GM12878 (cell line): ENCODE data around the gene NRIP3. TPM values are rescaled to one million over a fixed set of nuclear protein-coding genes. Genes with fewer than 3 reads are reported as not detected.

Source experiments
- ATAC-seq: fragments of 200-7000 bp; cut with Tn5 transposase; 3 replicates; pipeline ENCODE4 v1.9.1; 2020; ENCODE audit warnings: mild to moderate bottlenecking, moderate library complexity
- BruUV-seq: library from RNA; stranded (reverse); fragments of 400-500 nt; replicated peaks from 2 replicates; lab custom pipeline; 2021; lab: Mats Ljungman, UMichigan
- CTCF ChIA-PET: fragments of 300-600 bp; sonication (Branson Sonifier 250); formaldehyde crosslinking; extraction: SDS; loops from one replicate; lab custom pipeline; 2021; ENCODE audit warnings: inconsistent platforms; lab: Yijun Ruan, JAX
- POLR2A ChIA-PET: fragments of 350-600 bp; formaldehyde crosslinking; extraction: SDS; loops from one replicate; lab custom pipeline; 2021; ENCODE audit warnings: inconsistent platforms; lab: Charles Lee
- RAD21 ChIA-PET: fragments of 300-600 bp; sonication (Branson Sonifier 250); formaldehyde crosslinking; loops from one replicate; lab custom pipeline; 2023; ENCODE audit warnings: antibody characterized with exemption; ENCODE audit not compliant: unreplicated experiment; lab: Charles Lee
- SMC1A ChIA-PET: fragments of 300-600 bp; sonication (Branson Sonifier 250); formaldehyde crosslinking; loops from one replicate; lab custom pipeline; 2023; ENCODE audit not compliant: unreplicated experiment, uncharacterized antibody; lab: Charles Lee
- DNase-seq: peaks from one replicate; pipeline ENCODE4 v3.0.0-alpha.2; 2011; ENCODE audit warnings: low read depth, low spot score
- FAIRE-seq: peaks from 3 replicates; lab custom pipeline; 2011; peaks lifted over from hg19 to GRCh38; lab: Jason Lieb, UNC
- H2AFZ ChIP-seq: 2 replicates; pipeline ENCODE4 v1.6.0; 2011; ENCODE audit warnings: low read depth, low read length, control low read depth; ENCODE audit not compliant: control insufficient read depth
- H3K27ac ChIP-seq: 2 replicates; pipeline ENCODE4 v1.5.1; 2011; ENCODE audit warnings: control low read depth; ENCODE audit not compliant: control insufficient read depth, insufficient read depth
- H3K27me3 ChIP-seq, 2 experiments: replicated peaks in 1 of 2; 2 replicates each; pipeline versions ENCODE4 v1.6.0 to v1.6.1; 2011; ENCODE audit warnings: low read length in 1 of 2; ENCODE audit not compliant: control insufficient read depth in 2 of 2, insufficient read depth in 2 of 2
- H3K36me3 ChIP-seq, 2 experiments: 2 replicates each; pipeline ENCODE4 v1.5.1; 2011; ENCODE audit warnings: low read length in 1 of 2; ENCODE audit not compliant: control insufficient read depth in 2 of 2, insufficient read depth in 2 of 2
- H3K4me1 ChIP-seq: 2 replicates; pipeline ENCODE4 v1.6.1; 2011; ENCODE audit warnings: mild to moderate bottlenecking, low read length, moderate library complexity, mixed read lengths; ENCODE audit not compliant: control insufficient read depth, insufficient read depth
- H3K4me2 ChIP-seq: 2 replicates; pipeline ENCODE4 v1.6.0; 2011; ENCODE audit warnings: control low read depth; ENCODE audit not compliant: control insufficient read depth, insufficient read depth
- H3K4me3 ChIP-seq: fragments of 200-600 bp; sonication (generic); 2 replicates; pipeline ENCODE4 v1.5.1; 2016
- H3K79me2 ChIP-seq: 2 replicates; pipeline ENCODE4 v1.6.0; 2011; ENCODE audit warnings: low read length; ENCODE audit not compliant: control insufficient read depth, insufficient read depth
- H3K9ac ChIP-seq: 2 replicates; pipeline ENCODE4 v1.8.0; 2011; ENCODE audit warnings: low read length, control low read depth, mixed read lengths; ENCODE audit not compliant: control insufficient read depth, insufficient read depth
- H3K9me3 ChIP-seq: replicated peaks from 3 replicates; pipeline ENCODE4 v1.5.1; 2011; ENCODE audit warnings: mild to moderate bottlenecking, low read length; ENCODE audit not compliant: control insufficient read depth, insufficient read depth
- H4K20me1 ChIP-seq: 2 replicates; pipeline ENCODE4 v1.6.0; 2011; ENCODE audit not compliant: control insufficient read depth, insufficient read depth
- CBX3 ChIP-seq: fragments of 200-600 bp; sonication (generic); IDR thresholded peaks from 2 replicates; pipeline ENCODE4 v1.6.1; 2016; ENCODE audit warnings: low read depth, borderline replicate concordance
- EGR1 ChIP-seq, 2 experiments: IDR thresholded peaks; 1 replicate in 1 of 2; 2 replicates in 1 of 2; pipeline ENCODE4 v1.6.1; 2011 to 2012; ENCODE audit warnings: low read depth in 2 of 2, low read length in 2 of 2, borderline replicate concordance in 1 of 2, mild to moderate bottlenecking in 1 of 2, moderate library complexity in 1 of 2
- HDAC6 ChIP-seq: fragments of 200-600 bp; sonication (generic); IDR thresholded peaks from one replicate; pipeline ENCODE4 v1.8.0; 2017; ENCODE audit warnings: antibody characterized with exemption; ENCODE audit not compliant: unreplicated experiment
- MTA2 ChIP-seq: fragments of 450-650 bp; IDR thresholded peaks from 2 replicates; pipeline ENCODE4 v1.6.1; 2016; ENCODE audit warnings: low read depth, mild to moderate bottlenecking, moderate library complexity
- MTA3 ChIP-seq: IDR thresholded peaks from 2 replicates; pipeline ENCODE4 v1.6.1; 2012; ENCODE audit warnings: low read length, inconsistent platforms, borderline replicate concordance
- NFIC ChIP-seq: IDR thresholded peaks from 2 replicates; pipeline ENCODE4 v1.6.1; 2012; ENCODE audit warnings: low read depth, mild to moderate bottlenecking, inconsistent platforms, low read length, moderate library complexity
- NFXL1 ChIP-seq: fragments of 450-650 bp; IDR thresholded peaks from 2 replicates; pipeline ENCODE4 v1.6.1; 2017; ENCODE audit warnings: antibody characterized with exemption, mild to moderate bottlenecking, borderline replicate concordance
- RUNX3 ChIP-seq: IDR thresholded peaks from 2 replicates; pipeline ENCODE4 v1.6.1; 2012; ENCODE audit warnings: low read length, inconsistent platforms
- SIX5 ChIP-seq: IDR thresholded peaks from 2 replicates; pipeline ENCODE4 v1.6.1; 2011; ENCODE audit warnings: mild to moderate bottlenecking, low read depth, low read length, moderate library complexity; ENCODE audit not compliant: severe bottlenecking
- SMAD1 ChIP-seq: fragments of 450-650 bp; IDR thresholded peaks from 2 replicates; pipeline ENCODE4 v1.6.1; 2018; ENCODE audit warnings: mild to moderate bottlenecking, low read depth; ENCODE audit not compliant: partially characterized antibody
- SPI1 ChIP-seq: IDR thresholded peaks from 2 replicates; pipeline ENCODE4 v1.6.1; 2011; ENCODE audit warnings: low read depth, mild to moderate bottlenecking, low read length, moderate library complexity, borderline replicate concordance; ENCODE audit not compliant: insufficient read depth
- SREBF2 ChIP-seq: IDR thresholded peaks from 2 replicates; pipeline ENCODE4 v1.6.1; 2012; ENCODE audit warnings: mild to moderate bottlenecking, low read length
- TCF3 ChIP-seq: IDR thresholded peaks from 2 replicates; pipeline ENCODE4 v1.6.1; 2012; ENCODE audit warnings: low read depth, mild to moderate bottlenecking, low read length, borderline replicate concordance; ENCODE audit not compliant: insufficient read depth
- ZNF384 ChIP-seq: IDR thresholded peaks from 2 replicates; pipeline ENCODE4 v1.6.1; 2012; ENCODE audit warnings: low read depth, mild to moderate bottlenecking, low read length, improper control_type of control experiment, borderline replicate concordance
- ZNF622 ChIP-seq: fragments of 450-650 bp; IDR thresholded peaks from 2 replicates; pipeline ENCODE4 v1.6.1; 2017; ENCODE audit warnings: mild to moderate bottlenecking, inconsistent platforms
- WGBS: methylation state at CpG from one replicate; pipeline ENCODE4 v1.1.6; 2016; ENCODE audit warnings: low lambda C conversion rate; ENCODE audit not compliant: insufficient replicate concordance, insufficient coverage; ENCODE audit errors: missing lambda C conversion rate; 5-methylcytosine and 5-hydroxymethylcytosine counted together
- in situ Hi-C: fragments of 300-500 bp; cut with MboI; formaldehyde crosslinking; loops from 9 replicates; pipeline ENCODE4 v1.14.3; 2018; ENCODE audit warnings: mixed read lengths
- intact Hi-C: fragments of 100-400 bp; cut with micrococcal nuclease; formaldehyde crosslinking; loops from one replicate; pipeline ENCODE4 v1.14.2; 2022; ENCODE audit not compliant: unreplicated experiment
- polyA plus RNA-seq, 11 experiments: library from polyadenylated mRNA; depleted of rRNA in 4 of 11; unstranded in 6 of 11; stranded (reverse) in 5 of 11; fragments of >200 nt; fragmentation: Nextera tagmentation in 4 of 11; fragmentation: Illumina TruSeq in 1 of 11; extraction: Ambion mirVana in 4 of 11; extraction: Trizol in 1 of 11; gene quantifications; 1 replicate in 1 of 11; 2 replicates in 10 of 11; pipeline versions ENCODE4 v1.2.1 to v1.2.3, GENCODE V29; 2011 to 2016; ENCODE audit warnings: inconsistent platforms in 2 of 11, missing spikeins in 2 of 11, low read depth in 1 of 11
- total RNA-seq, 4 experiments: library from RNA; depleted of rRNA in 3 of 4; stranded (reverse); fragments of >200 nt in 3 of 4; fragmentation: Illumina TruSeq in 1 of 4; extraction: Trizol in 1 of 4; gene quantifications; 2 replicates each; pipeline versions ENCODE4 v1.2.1 to v1.2.3, GENCODE V29; 2013 to 2021
- TF ChIP-seq, protein P1 (sequence below): IDR thresholded peaks from 2 replicates; pipeline ENCODE4 v1.6.1; 2012; ENCODE audit warnings: mild to moderate bottlenecking, low read depth, low read length

Gene NRIP3
- total and polyA plus RNA-seq, 10 of the 15 experiments (the other 5 are each of a cell fraction or from before 2014, with no cell fraction given) = under 0.01 to 0.25 (median 0.09) TPM; not detected in 7

DNA sequence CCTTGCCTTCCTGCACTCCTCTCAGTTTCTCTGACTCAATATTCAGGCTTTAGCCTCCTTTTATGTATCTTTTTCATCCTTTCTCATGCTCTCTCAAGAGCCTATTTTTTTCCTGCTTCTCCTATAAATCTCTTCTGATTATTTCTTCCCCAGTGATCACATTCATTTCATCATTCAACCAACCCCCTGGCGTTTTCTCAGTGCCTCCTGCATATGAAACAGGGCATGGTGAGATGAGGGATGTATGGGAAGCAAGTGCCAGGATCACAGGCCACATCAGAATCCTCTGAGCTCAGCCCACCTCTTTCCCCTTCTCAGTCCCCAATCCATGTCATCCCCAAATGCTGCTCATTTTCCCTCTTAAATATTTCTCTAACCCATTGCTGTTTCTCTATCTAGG, 38.7 kb upstream of the NRIP3 start (continued):
- TF ChIP-seq EGR1 (IDR thresholded peaks at IDR 0.05; ENCODE audit: borderline replicate concordance in 1 of 2, low read depth in 2 of 2, low read length in 2 of 2) = no peak

DNA sequence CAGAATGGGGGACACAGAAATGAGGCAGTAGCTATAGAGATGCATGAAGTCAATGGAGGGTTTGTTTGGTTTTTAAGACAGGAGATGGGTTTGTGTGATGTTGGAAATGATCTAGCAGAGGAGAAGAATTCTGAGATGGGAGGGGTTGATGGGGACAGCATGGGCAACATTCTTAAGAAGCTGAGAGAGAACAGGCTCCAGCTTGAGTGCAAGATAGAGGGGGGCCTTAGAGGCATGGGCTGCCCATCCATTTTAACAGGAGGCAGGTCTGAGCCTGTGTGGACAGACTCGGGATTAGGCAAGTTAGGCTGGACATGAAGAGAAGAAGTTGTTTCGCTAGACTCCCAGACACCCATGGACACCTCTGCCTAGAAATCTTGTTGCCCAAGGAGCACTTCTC, 37.9 kb upstream of the NRIP3 start:
- 97% methylated on average over 2 of the region's 2 CpGs for WGBS
- ATAC-seq (no peak), FAIRE-seq (no peak), DNase-seq (no peak)
- in situ Hi-C loops (no loop called here), intact Hi-C loops (no loop called here)
- RAD21 ChIA-PET = no interaction called here
- POLR2A ChIA-PET = interaction anchor here (0.7 kb wide), 1 partner anchor 811 kb away, joined by 4 read pairs; no protein-coding TSS in a partner anchor
- TF ChIP-seq, protein P1, sequence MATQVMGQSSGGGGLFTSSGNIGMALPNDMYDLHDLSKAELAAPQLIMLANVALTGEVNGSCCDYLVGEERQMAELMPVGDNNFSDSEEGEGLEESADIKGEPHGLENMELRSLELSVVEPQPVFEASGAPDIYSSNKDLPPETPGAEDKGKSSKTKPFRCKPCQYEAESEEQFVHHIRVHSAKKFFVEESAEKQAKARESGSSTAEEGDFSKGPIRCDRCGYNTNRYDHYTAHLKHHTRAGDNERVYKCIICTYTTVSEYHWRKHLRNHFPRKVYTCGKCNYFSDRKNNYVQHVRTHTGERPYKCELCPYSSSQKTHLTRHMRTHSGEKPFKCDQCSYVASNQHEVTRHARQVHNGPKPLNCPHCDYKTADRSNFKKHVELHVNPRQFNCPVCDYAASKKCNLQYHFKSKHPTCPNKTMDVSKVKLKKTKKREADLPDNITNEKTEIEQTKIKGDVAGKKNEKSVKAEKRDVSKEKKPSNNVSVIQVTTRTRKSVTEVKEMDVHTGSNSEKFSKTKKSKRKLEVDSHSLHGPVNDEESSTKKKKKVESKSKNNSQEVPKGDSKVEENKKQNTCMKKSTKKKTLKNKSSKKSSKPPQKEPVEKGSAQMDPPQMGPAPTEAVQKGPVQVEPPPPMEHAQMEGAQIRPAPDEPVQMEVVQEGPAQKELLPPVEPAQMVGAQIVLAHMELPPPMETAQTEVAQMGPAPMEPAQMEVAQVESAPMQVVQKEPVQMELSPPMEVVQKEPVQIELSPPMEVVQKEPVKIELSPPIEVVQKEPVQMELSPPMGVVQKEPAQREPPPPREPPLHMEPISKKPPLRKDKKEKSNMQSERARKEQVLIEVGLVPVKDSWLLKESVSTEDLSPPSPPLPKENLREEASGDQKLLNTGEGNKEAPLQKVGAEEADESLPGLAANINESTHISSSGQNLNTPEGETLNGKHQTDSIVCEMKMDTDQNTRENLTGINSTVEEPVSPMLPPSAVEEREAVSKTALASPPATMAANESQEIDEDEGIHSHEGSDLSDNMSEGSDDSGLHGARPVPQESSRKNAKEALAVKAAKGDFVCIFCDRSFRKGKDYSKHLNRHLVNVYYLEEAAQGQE = no peak
- TF ChIP-seq NFXL1 = no peak
- no peak for TF ChIP-seq RUNX3
- TF ChIP-seq HDAC6 = no peak
- no peak for TF ChIP-seq ZNF384
- no peak for TF ChIP-seq SIX5
- no peak for TF ChIP-seq SREBF2
- no peak for TF ChIP-seq SMAD1
- no peak for TF ChIP-seq MTA2
- TF ChIP-seq SPI1 = no peak
- TF ChIP-seq ZNF622 = no peak
- no peak for TF ChIP-seq MTA3
- TF ChIP-seq TCF3 = no peak
- TF ChIP-seq CBX3 = no peak
- TF ChIP-seq NFIC = no peak
- BruUV-seq = no TSS peak
- no peak overlapping the region for H2AFZ ChIP-seq
- no peaks in the 10 kb centered on the region for H3K4me1 ChIP-seq
- no peak overlapping the region for H3K4me3 ChIP-seq
- no peaks in the 10 kb centered on the region; the same call in 2 of the 3 replicates for H3K9me3 ChIP-seq
- no peak overlapping the region for H3K4me2 ChIP-seq
- H4K20me1 ChIP-seq = no peaks in the 10 kb centered on the region
- CTCF ChIA-PET = interaction anchor here (0.6 to 0.9 kb wide), 2 partner anchors 56 to 299 kb away, joined by 3 read pairs; no protein-coding TSS in a partner anchor
- no peaks in the 10 kb centered on the region for H3K36me3 ChIP-seq
- H3K79me2 ChIP-seq = no peaks in the 10 kb centered on the region
- H3K9ac ChIP-seq = no peak overlapping the region
- SMC1A ChIA-PET = no interaction called here
- H3K27ac ChIP-seq = no peak overlapping the region
- H3K27me3 ChIP-seq = no peaks in the 10 kb centered on the region
